H54 (cell line): ENCODE data around the gene KDM4B.
A peak's percentile ranks its signal among the peaks of the same experiment; 100 is the strongest.

Experiments used
- DNase-seq: peaks from one replicate; pipeline ENCODE4 v3.0.0; 2011; ENCODE audit warnings: low spot score, mixed read lengths; ENCODE audit not compliant: insufficient read length
- FAIRE-seq: peaks from 3 replicates; lab custom pipeline; 2011; peaks lifted over from hg19 to GRCh38; lab: Jason Lieb, UNC
- POLR2A ChIP-seq: IDR thresholded peaks from 2 replicates; pipeline ENCODE4 v1.6.1; 2011; ENCODE audit warnings: low read depth, mild to moderate bottlenecking, low read length

Gene KDM4B

GRCh38 chr19:4984106-4984380 lies 15.1 kb downstream of the KDM4B start:
- DNase-seq, result no peak
- no peak for FAIRE-seq
- TF ChIP-seq POLR2A, result no peak

- TF ChIP-seq POLR2A, result no peak
- no peak for DNase-seq
- FAIRE-seq, result no peak
Observed at GRCh38 chr19:4984438-4984990, 15.6 kb downstream of the KDM4B start.

- DNase-seq (no peak), FAIRE-seq (no peak)
- no peak for TF ChIP-seq POLR2A
Observed at GRCh38 chr19:4985551-4985991, 16.7 kb downstream of the KDM4B start.

GRCh38 chr19:4986056-4986455 lies 17.1 kb downstream of the KDM4B start:
- FAIRE-seq (no peak), DNase-seq (no peak)
- TF ChIP-seq POLR2A, result no peak

- no peak for TF ChIP-seq POLR2A
- DNase-seq (no peak), FAIRE-seq (no peak)
Observed at GRCh38 chr19:4986471-4986891, 17.6 kb downstream of the KDM4B start.

DNA sequence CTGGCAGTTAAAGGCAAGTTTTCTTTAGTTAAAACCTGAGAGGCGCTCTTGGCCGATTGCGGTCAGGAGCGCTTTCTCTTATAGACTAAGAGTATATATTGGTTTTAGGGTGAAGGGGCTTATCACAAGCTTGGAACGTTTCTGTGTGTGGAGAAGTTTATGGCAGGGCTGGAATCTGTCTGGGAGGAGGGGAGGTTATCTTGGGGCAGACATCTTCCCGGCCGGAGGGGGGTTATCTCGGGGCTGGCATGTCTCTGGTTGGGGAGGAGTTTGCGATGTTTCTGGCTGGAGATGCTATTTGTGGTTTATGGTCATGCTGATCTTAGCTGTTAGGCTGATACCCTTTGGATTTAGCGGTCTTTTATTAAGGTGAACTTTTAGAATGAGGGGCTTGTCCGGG lies 18.3 kb downstream of the KDM4B start:
- FAIRE-seq (no peak), DNase-seq (no peak)
- no peak for TF ChIP-seq POLR2A

DNA sequence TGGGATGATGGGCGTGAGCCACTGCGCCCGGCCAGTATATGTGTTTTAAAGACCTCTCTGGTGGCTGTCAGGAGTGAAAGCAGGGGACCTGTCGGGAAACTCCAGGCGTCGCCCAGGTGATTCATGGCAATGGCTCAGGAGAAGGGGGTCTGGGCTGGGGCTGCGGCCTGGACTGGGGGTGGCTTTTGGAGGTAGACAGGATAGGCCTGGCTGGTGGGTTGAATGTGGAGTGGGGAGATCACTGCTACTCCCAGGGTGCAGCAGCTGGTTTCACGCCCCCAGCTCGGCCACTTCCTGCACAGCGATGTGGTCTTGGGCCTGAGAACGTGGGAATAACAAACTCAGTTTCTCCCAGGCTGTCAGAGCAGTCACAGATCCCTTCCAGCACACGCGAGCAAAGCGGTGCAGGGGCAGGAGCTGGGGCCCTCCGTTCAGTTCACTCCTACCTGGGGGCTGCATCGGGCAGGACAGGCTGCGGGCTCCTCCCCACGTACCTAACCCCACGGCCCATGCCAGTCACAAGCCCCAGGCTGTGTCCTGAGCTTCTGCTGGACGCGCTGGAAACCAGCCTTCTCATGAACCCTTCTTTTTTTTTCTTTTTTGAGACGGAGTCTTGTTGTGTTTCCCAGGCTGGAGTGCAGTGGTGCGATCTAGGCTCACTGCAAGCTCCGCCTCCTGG lies 18.9 kb downstream of the KDM4B start:
- no peak for TF ChIP-seq POLR2A
- FAIRE-seq (no peak), DNase-seq (no peak)

- peak; percentile 70 for DNase-seq
- no peak for TF ChIP-seq POLR2A
- FAIRE-seq, result no peak
Observed at GRCh38 chr19:4988770-4989251, 19.9 kb downstream of the KDM4B start.

- no peak for FAIRE-seq
- TF ChIP-seq POLR2A, result no peak
- DNase-seq, result no peak
Observed at GRCh38 chr19:4990306-4990705, 21.4 kb downstream of the KDM4B start.

- no peak for TF ChIP-seq POLR2A
- FAIRE-seq, result no peak
- no peak for DNase-seq
Observed at GRCh38 chr19:4991538-4991937, 22.6 kb downstream of the KDM4B start.

- no peak for TF ChIP-seq POLR2A
- DNase-seq (no peak), FAIRE-seq (no peak)
Observed at GRCh38 chr19:4991996-4992698, 23.2 kb downstream of the KDM4B start.

- TF ChIP-seq POLR2A, result no peak
- no peak for FAIRE-seq
- DNase-seq, result no peak
Observed at GRCh38 chr19:4993683-4994082, 24.8 kb downstream of the KDM4B start.

DNA sequence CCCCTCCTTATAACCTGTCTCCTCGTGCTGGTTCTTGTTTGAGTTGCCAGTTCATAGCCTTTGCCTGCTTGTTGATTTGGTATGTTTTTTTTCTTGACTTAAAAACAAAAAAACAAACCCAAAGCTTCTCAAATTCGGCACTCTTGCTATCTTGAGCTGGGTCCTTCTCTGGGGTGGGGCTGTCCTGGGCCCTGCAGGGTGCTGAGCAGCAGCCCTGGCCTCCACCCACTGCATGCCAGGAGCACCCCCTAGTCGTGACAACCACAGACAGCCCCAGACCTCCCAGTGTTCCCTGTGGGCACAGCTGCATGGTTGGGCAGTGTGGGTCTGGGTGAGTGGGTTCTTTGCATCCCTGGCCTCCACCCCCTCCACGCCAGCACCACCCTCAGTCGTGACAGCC lies 27.8 kb downstream of the KDM4B start:
- DNase-seq (no peak), FAIRE-seq (no peak)
- no peak for TF ChIP-seq POLR2A

DNA sequence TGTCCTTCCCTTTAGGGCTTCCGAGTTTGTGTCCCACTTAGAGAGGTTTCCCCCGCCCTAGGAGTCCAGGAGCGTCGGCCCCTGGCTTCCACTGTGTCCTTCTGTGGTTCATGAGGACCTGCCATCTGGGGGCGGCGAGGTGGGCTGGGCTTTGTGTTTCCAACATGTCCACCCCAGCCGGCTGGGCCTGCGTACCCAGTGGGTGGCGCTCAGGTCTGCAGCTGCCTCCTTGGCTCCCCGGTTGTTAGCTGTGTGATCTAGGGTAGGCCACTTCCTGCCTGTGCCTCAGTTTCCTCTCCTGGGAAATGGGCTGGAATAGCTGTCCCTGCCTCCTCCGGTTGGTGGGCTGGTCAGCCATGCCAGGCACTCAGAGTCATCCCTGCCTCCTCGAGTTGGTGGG lies 28.4 kb downstream of the KDM4B start:
- FAIRE-seq (no peak), DNase-seq (no peak)
- no peak for TF ChIP-seq POLR2A

GRCh38 chr19:5000120-5000611 lies 31.3 kb downstream of the KDM4B start:
- TF ChIP-seq POLR2A, result no peak
- FAIRE-seq, result no peak
- no peak for DNase-seq
